Adrenal gland (tissue), 12 donors: ENCODE measurements around the gene DNAJC27. TPM values are rescaled to one million over a fixed set of nuclear protein-coding genes. Genes with fewer than 3 reads are reported as not detected.

ENCODE experiments used
- DNase-seq, 7 donors: peaks; one replicate each; pipeline ENCODE4 v3.0.0-alpha.2; 2019 to 2020
- H3K27ac ChIP-seq, 5 donors: fragments of 200-600 bp; sonication (generic) in 4 of 5; 1 replicate in 3 of 5; 2 replicates in 2 of 5; pipeline versions ENCODE4 v1.5.1 to v1.8.0; 2016 to 2020; ENCODE audit warnings: mild to moderate bottlenecking in 1 of 5
- H3K27me3 ChIP-seq: fragments of 200-600 bp; 2 replicates; pipeline ENCODE4 v1.8.0; 2021
- H3K36me3 ChIP-seq, 2 donors: fragments of 200-600 bp; replicated peaks in 1 of 2; 1 replicate in 1 of 2; 2 replicates in 1 of 2; pipeline versions ENCODE4 v1.5.1 to v1.8.0; 2018 to 2022
- H3K4me1 ChIP-seq, 2 donors: fragments of 200-600 bp; replicated peaks in 1 of 2; 1 replicate in 1 of 2; 2 replicates in 1 of 2; pipeline versions ENCODE4 v1.5.1 to v1.8.0; 2018 to 2021
- H3K4me3 ChIP-seq, 4 donors: fragments of 200-600 bp; sonication (generic) in 3 of 4; one replicate each; pipeline ENCODE4 v1.5.1; 2016 to 2018
- H3K9me3 ChIP-seq, 3 donors: fragments of 200-600 bp; sonication (generic) in 1 of 3; replicated peaks in 1 of 3; 1 replicate in 2 of 3; 2 replicates in 1 of 3; pipeline versions ENCODE4 v1.5.1 to v1.8.0; 2016 to 2021
- POLR2A ChIP-seq, 2 donors: fragments of 450-650 bp; IDR thresholded peaks; one replicate each; pipeline ENCODE4 v1.6.1; 2017; ENCODE audit warnings: antibody characterized with exemption in 2 of 2, mild to moderate bottlenecking in 2 of 2, moderate library complexity in 1 of 2
- WGBS, 4 donors: extraction: QIAGEN DNeasy Blood & Tissue Kit in 2 of 4; methylation state at CpG; one replicate each; pipeline versions ENCODE4 v1.1.5 to v1.1.7; 2013 to 2017; 5-methylcytosine and 5-hydroxymethylcytosine counted together
- intact Hi-C, 2 donors: fragments of 100-400 bp; cut with DNase I; formaldehyde crosslinking; loops; one replicate each; pipeline versions ENCODE4 v1.14.1 to v1.15.0; 2022 to 2023
- polyA plus RNA-seq, 3 donors: library from polyadenylated mRNA; stranded (reverse); fragments of 200-250 nt in 2 of 3; fragments of 350-450 nt in 1 of 3; fragmentation: Illumina TruSeq in 1 of 3; extraction: RNeasy Lipid Tissue Mini Kit (QIAGEN cat#74804) in 1 of 3; gene quantifications; one replicate each; pipeline ENCODE4 v1.2.3, GENCODE V29; 2013 to 2014
- total RNA-seq, 9 donors: library from RNA; depleted of rRNA in 4 of 9; stranded (reverse); fragments of >200 nt in 4 of 9; fragments of 120-200 nt in 1 of 9; fragmentation: NEBNext Ultra II Directional in 1 of 9; extraction: Animal tissue kit (Norgen Biotek cat#: 25700) in 1 of 9; gene quantifications; one replicate each; pipeline versions ENCODE4 v1.1.0 to v1.2.4, GENCODE V29; 2013 to 2023
- TF ChIP-seq, protein P1 (sequence below), 6 experiments: fragments of 450-650 bp in 4 of 6; fragments of 200-600 bp in 2 of 6; sonication (generic) in 1 of 6; IDR thresholded peaks; 1 replicate in 5 of 6; 2 replicates in 1 of 6; pipeline versions ENCODE4 v1.5.1 to v1.8.0; 2016 to 2021; ENCODE audit warnings: antibody characterized with exemption in 6 of 6, mild to moderate bottlenecking in 2 of 6, moderate library complexity in 1 of 6
- donor health status: healthy with polysubstance abuse.
- donor health status: Bipolar disorder and iron deficiency.
- donor health status: DM: yes; HTN: yes; CAD: no.
- donor health status: DM: no; HTN: no; CAD: no.
- donor health status: DM: no; HTN: no; CAD: no.
- donor health status: DM: yes; HTN: yes; CAD: no.

The DNAJC27 gene
- total and polyA plus RNA-seq, 12 donors = 1.9 to 10.8 (median 6.7) TPM

- TF ChIP-seq POLR2A (IDR thresholded peaks at IDR 0.05) = no peak
- TF ChIP-seq, protein P1, sequence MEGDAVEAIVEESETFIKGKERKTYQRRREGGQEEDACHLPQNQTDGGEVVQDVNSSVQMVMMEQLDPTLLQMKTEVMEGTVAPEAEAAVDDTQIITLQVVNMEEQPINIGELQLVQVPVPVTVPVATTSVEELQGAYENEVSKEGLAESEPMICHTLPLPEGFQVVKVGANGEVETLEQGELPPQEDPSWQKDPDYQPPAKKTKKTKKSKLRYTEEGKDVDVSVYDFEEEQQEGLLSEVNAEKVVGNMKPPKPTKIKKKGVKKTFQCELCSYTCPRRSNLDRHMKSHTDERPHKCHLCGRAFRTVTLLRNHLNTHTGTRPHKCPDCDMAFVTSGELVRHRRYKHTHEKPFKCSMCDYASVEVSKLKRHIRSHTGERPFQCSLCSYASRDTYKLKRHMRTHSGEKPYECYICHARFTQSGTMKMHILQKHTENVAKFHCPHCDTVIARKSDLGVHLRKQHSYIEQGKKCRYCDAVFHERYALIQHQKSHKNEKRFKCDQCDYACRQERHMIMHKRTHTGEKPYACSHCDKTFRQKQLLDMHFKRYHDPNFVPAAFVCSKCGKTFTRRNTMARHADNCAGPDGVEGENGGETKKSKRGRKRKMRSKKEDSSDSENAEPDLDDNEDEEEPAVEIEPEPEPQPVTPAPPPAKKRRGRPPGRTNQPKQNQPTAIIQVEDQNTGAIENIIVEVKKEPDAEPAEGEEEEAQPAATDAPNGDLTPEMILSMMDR (IDR thresholded peaks at IDR 0.05) = no peak
- H3K36me3 ChIP-seq = no peaks in the 10 kb centered on the region
- whole genome bisulfite sequencing, 4 donors = 71 to 79% (median 75%) methylated on average over 11 of the region's 11 CpGs
- no peaks in the 10 kb centered on the region for H3K4me1 ChIP-seq
- H3K27ac ChIP-seq = no peak overlapping the region
- no peaks in the 10 kb centered on the region for H3K9me3 ChIP-seq
- DNase-seq = no peak
- intact Hi-C loops = no loop called here
- H3K27me3 ChIP-seq = no peaks in the 10 kb centered on the region
- H3K4me3 ChIP-seq = no peak overlapping the region
Observed at GRCh38 chr2:25009954-25010353, 38.2 kb upstream of the DNAJC27 start.

DNA sequence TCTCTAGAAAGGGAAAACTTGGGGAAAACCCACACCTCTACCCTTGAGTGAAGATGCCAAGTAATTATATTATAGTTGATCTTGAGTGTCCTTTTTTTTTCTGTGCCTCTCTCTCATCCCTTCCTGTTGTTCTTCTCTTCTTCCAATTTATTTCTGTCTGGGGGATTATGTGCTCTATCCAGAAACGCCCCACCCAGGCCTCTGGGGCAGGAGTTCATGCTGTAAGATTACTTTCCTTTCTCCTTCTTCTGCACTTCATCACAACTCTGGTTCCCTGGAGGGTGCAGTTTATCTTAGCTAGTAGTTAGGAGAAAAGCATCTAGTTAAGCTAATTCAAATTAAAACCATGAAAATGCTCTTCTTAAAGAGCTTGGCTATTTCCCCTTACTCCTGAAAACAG, 30.3 kb upstream of the DNAJC27 start:
- Histone ChIP-seq H3K4me3 (no peak overlapping the region), H3K27ac (no peak overlapping the region), H3K9me3 (no peaks in the 10 kb centered on the region), H3K27me3 (no peaks in the 10 kb centered on the region), H3K4me1 (no peaks in the 10 kb centered on the region), H3K36me3 (no peaks in the 10 kb centered on the region)
- DNase-seq = no peak
- WGBS, 4 donors = 76 to 89% (median 84%) methylated on average over 1 of the region's 1 CpG
- intact Hi-C loops = no loop called here
- TF ChIP-seq, protein P1 (IDR thresholded peaks at IDR 0.05) = no peak
- no peak for TF ChIP-seq POLR2A (IDR thresholded peaks at IDR 0.05)

- H3K9me3 ChIP-seq = no peaks in the 10 kb centered on the region
- 85 to 93% (median 89%) methylated on average over 7 of the region's 7 CpGs for WGBS, 4 donors
Observed at GRCh38 chr2:25001325-25001637, 29.5 kb upstream of the DNAJC27 start.

GRCh38 chr2:25000503-25001324, 29.0 kb upstream of the DNAJC27 start:
- no peak for DNase-seq
- intact Hi-C loops = no loop called here
- H3K27me3 ChIP-seq = no peaks in the 10 kb centered on the region
- no peaks in the 10 kb centered on the region for H3K9me3 ChIP-seq
- TF ChIP-seq, protein P1 (IDR thresholded peaks at IDR 0.05) = no peak
- no peak for TF ChIP-seq POLR2A (IDR thresholded peaks at IDR 0.05)
- no peaks in the 10 kb centered on the region for H3K36me3 ChIP-seq
- H3K4me1 ChIP-seq = no peaks in the 10 kb centered on the region
- H3K27ac ChIP-seq = no peak overlapping the region
- no peak overlapping the region for H3K4me3 ChIP-seq
- WGBS, 4 donors = 64 to 69% (median 66%) methylated on average over 6 of the region's 6 CpGs

More at GRCh38 chr2:25001325-25001637, 29.5 kb upstream of the DNAJC27 start:
- no peak overlapping the region for H3K4me3 ChIP-seq
- H3K4me1 ChIP-seq = no peaks in the 10 kb centered on the region
- no peaks in the 10 kb centered on the region for H3K27me3 ChIP-seq
- TF ChIP-seq POLR2A (IDR thresholded peaks at IDR 0.05) = no peak
- TF ChIP-seq, protein P1 (IDR thresholded peaks at IDR 0.05) = no peak
- no peak for DNase-seq
- no peaks in the 10 kb centered on the region for H3K36me3 ChIP-seq
- H3K27ac ChIP-seq = no peak overlapping the region
- intact Hi-C loops = no loop called here
